Measurements from ENCODE around the gene BCL11A. TPM values are rescaled to one million over a fixed set of nuclear protein-coding genes. Genes with fewer than 3 reads are reported as not detected.

BCL11A gene
- total RNA-seq, 1 experiment from 2014 or later: 4.5 TPM

GRCh38 chr2:60546756-60547420 lies 6.6 kb downstream of the BCL11A start:
- no peak for DNase-seq (ENCODE audit: low read depth)

GRCh38 chr2:60544954-60545560 lies 8.4 kb downstream of the BCL11A start:
- no peak for DNase-seq (ENCODE audit: low read depth)

- DNase-seq (ENCODE audit: low read depth): no peak
These were observed 9.4 kb downstream of the BCL11A start for GRCh38 chr2:60544062-60544461.

GRCh38 chr2:60541056-60541651 lies 12.3 kb downstream of the BCL11A start:
- DNase-seq (ENCODE audit: low read depth): no peak

GRCh38 chr2:60540074-60540473 lies 13.4 kb downstream of the BCL11A start:
- no peak for DNase-seq (ENCODE audit: low read depth)

- DNase-seq (ENCODE audit: low read depth): no peak
These were observed 14.3 kb downstream of the BCL11A start for GRCh38 chr2:60539140-60539539.

- no peak for DNase-seq (ENCODE audit: low read depth)
These were observed 15.4 kb downstream of the BCL11A start for GRCh38 chr2:60538101-60538500.

GRCh38 chr2:60536746-60537145 lies 16.7 kb downstream of the BCL11A start:
- no peak for DNase-seq (ENCODE audit: low read depth)

- no peak for DNase-seq (ENCODE audit: low read depth)
These were observed 17.7 kb downstream of the BCL11A start for GRCh38 chr2:60535685-60536312.

- no peak for DNase-seq (ENCODE audit: low read depth)
These were observed 18.4 kb downstream of the BCL11A start for GRCh38 chr2:60534892-60535684.

- no peak for DNase-seq (ENCODE audit: low read depth)
These were observed 19.3 kb downstream of the BCL11A start for GRCh38 chr2:60534052-60534685.

GRCh38 chr2:60533101-60534051 lies 20.1 kb downstream of the BCL11A start:
- DNase-seq (ENCODE audit: low read depth): no peak

GRCh38 chr2:60532421-60532820 lies 21.0 kb downstream of the BCL11A start:
- DNase-seq (ENCODE audit: low read depth): no peak

GRCh38 chr2:60531701-60532133 lies 21.7 kb downstream of the BCL11A start:
- DNase-seq (ENCODE audit: low read depth): no peak

GRCh38 chr2:60530660-60531281 lies 22.7 kb downstream of the BCL11A start:
- peak; percentile 70 for DNase-seq (ENCODE audit: low read depth)

- DNase-seq (ENCODE audit: low read depth): no peak
These were observed 23.4 kb downstream of the BCL11A start for GRCh38 chr2:60529785-60530627.

- no peak for DNase-seq (ENCODE audit: low read depth)
These were observed 24.2 kb downstream of the BCL11A start for GRCh38 chr2:60529136-60529784.

GRCh38 chr2:60528281-60529020 lies 25.0 kb downstream of the BCL11A start:
- no peak for DNase-seq (ENCODE audit: low read depth)
